Adrenal gland (tissue), 5 donors: Measurements from ENCODE around the gene NCKAP5.

Experiments
- CTCF ChIP-seq, 6 experiments: fragments of 450-650 bp in 4 of 6; fragments of 200-600 bp in 2 of 6; sonication (generic) in 1 of 6; IDR thresholded peaks; 1 replicate in 5 of 6; 2 replicates in 1 of 6; pipeline versions ENCODE4 v1.5.1 to v1.8.0; 2016 to 2021; ENCODE audit warnings: antibody characterized with exemption in 6 of 6, mild to moderate bottlenecking in 2 of 6, moderate library complexity in 1 of 6
- POLR2A ChIP-seq, 2 donors: fragments of 450-650 bp; IDR thresholded peaks; one replicate each; pipeline ENCODE4 v1.6.1; 2017; ENCODE audit warnings: antibody characterized with exemption in 2 of 2, mild to moderate bottlenecking in 2 of 2, moderate library complexity in 1 of 2
- donor health status: DM: no; HTN: no; CAD: no.

- TF ChIP-seq CTCF (IDR thresholded peaks at IDR 0.05) = no peak
- no peak for TF ChIP-seq POLR2A (IDR thresholded peaks at IDR 0.05)
Observed at GRCh38 chr2:133273031-133273430, 295.2 kb downstream of the NCKAP5 start.
